AG09319 (cell line): ENCODE results near the gene PDZD7.

Source experiments
- DNase-seq: peaks from one replicate; pipeline ENCODE4 v3.0.0-alpha.2; 2010; ENCODE audit warnings: low read depth; ENCODE audit errors: extremely low read depth
- CTCF ChIP-seq: IDR thresholded peaks from 2 replicates; pipeline ENCODE4 v1.5.1; 2011; ENCODE audit warnings: low read depth, mild to moderate bottlenecking, inconsistent platforms, low read length, moderate library complexity

The PDZD7 gene

DNA sequence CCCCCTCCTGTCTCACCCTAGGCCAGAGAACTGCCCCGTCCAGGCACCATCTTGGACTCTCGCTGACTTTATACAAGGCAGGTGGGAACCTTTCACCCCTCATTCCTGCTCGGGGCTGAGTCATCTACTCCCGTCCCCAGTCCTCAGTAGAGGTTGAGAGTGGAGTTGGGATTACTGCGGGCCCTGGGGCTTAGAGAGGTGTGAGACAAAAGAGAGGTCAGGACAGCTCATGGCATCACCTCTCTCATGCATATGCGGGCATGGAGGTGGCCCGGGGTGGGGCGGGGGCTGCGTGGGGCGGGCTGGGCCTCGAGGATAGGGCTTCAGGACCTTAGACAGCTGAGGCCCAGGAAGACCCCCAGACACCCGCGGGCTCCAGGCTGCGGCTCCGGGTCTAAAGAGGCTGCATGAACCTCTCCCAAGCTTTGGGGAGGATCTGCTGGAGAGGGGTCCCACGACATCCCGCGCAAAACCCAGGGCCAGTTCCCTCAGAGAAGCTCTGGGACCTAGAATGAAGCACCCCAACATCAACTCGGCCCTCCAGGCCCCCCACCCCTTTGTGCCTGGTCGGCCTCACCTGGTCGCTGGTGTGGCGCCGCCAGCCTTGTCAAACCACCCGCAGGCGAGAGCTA, 317 bp downstream of the PDZD7 start:
- DNase-seq = no peak
- TF ChIP-seq CTCF = no peak

DNA sequence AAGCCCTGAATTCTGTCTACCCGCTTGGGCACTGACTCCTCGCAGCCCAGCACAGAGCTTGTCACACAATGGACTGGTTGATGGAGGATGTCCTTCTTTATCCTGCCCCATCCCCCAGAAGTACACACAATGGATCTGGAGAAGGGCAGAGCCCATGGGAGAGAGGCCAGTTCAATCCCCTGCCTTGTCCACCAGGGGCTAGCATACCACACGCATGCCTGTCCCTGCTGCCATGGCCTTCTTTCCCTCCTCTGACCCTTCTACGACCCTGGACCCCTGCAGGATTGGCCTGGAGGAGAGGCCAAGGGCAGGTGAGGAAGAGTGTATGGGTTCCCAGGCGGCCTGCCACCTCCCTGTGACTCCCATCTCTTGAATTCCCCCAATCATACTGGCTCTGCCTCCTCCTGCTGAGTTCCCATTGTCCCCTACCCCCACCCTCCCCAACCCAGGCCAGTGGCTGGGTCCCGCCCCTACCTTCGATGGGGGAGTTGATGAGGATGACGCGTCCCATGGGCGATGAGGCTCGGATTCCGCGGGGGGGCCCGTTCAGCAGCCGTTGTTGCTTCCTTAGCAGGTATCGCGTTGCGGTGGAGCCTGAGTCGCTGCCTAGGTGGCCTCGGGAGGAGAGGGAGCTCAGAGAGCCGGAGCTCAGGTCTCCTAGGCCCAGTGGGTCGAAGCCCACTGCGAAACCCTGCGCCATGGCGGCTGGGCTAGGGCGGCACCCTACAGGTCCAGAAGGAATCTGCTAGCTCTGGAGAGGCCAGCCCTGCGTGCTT, 1.2 kb downstream of the PDZD7 start:
- DNase-seq = no peak

DNA sequence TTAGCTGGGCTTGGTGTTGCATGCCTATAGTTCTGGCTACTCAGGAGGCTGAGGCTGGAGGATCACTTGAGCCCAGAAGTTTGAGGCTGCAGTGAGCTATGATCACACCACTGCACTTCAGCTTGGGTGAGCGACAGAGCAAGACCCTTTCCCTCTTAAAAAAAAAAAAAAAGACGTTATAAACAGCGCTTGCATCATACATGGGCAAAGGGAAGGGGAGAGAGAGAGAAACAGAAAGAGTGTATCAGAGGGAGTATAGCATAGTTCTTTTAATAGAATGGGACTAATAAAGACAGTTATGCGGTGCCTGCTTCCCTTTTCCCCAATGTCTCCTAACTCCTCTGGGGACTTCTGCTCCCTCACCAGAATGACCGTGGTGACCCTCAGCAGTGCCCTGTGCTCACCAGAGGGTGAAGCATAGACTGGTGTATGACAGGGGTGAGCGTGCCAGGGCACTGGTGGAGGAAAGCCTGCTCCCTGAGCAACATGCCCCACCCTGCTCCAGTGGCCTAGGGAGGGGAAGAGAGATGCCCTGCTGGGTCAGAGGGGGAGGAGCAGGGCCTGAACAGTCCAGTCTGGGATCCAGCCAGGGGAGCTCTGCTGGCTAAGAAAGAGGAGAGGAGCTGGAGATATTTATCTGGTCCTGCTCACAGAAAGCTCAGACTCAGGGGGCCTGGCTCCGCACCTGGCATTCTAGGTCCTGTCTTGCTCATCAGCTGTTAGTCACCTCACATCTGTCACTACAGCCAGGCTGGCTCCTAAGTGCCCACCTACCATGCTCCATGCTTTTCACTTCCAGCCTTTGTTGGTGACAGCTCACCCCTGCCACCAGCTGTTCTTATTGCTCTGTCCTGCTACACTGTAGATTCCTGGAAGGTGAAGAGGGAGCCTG, 2.2 kb downstream of the PDZD7 start:
- no peak for TF ChIP-seq CTCF
- no peak for DNase-seq

More for the DNA sequence above, 1.2 kb downstream of the PDZD7 start:
- no peak for TF ChIP-seq CTCF

- no peak for DNase-seq
- no peak for TF ChIP-seq CTCF
These were observed 3.7 kb downstream of the PDZD7 start for GRCh38 chr10:101027106-101027720.

DNA sequence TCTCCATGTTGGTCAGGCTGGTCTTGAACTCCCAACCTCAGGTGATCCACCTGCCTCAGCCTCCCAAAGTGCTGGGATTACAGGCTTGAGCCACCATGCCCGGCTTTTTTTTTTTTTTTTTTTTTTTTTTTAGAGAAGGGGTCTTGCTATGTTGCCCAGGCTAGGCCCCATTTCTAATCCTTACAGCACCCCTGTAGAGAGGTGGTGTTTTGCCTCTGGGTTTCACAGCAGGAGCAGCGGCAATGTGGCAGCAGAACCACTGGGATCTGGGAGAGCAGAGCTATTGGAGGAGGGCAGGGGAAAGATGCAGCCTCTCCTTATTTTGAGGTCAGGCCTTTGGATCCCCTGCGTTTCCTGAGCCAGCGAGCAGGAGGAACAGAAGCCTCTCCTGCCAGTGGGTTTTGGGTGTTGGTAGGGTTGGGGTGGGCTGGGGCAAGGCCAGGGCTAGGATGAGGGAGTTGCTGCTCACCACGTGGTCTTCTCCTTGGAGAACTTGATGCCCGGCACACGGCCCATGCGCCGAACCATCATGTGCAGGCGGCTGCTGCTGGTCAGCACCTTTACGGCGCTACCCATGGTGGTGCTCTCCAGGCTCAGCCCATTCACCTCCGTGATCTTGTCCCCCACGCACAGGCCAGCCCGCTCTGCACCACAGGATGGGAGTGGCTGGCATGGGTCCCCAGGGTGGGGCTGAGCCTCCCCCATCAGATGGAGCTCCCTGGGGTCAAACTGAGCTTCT, 7.8 kb downstream of the PDZD7 start:
- DNase-seq = no peak
- no peak for TF ChIP-seq CTCF

- no peak for DNase-seq
- TF ChIP-seq CTCF = no peak
These were observed 9.2 kb downstream of the PDZD7 start for GRCh38 chr10:101021692-101022251.
